Measurements from ENCODE around the gene GTF3C2. TPM values are rescaled to one million over a fixed set of nuclear protein-coding genes. Genes with fewer than 3 reads are reported as not detected.

Gene GTF3C2
- total and polyA plus RNA-seq, 2 of the 13 experiments (the other 11 are each of a cell fraction or from before 2014, with no cell fraction given), result 77.5 to 130 TPM

GRCh38 chr2:27353762-27354596 lies 2.6 kb downstream of the GTF3C2 start (continued):
- TF ChIP-seq NAIF1 (CRISPR knock-in tag; IDR thresholded peaks at IDR 0.05; ENCODE audit: borderline replicate concordance), result 0 out of 2 replicates have a peak, but pooled peaks have one; percentile 39
- no peak for TF ChIP-seq YY1 (IDR thresholded peaks at IDR 0.05; ENCODE audit: insufficient read depth, insufficient replicate concordance, low read depth, low read length)
- TF ChIP-seq ELF3 (CRISPR knock-in tag; IDR thresholded peaks at IDR 0.05), result no peak
- TF ChIP-seq GLI4 (CRISPR knock-in tag; IDR thresholded peaks at IDR 0.05; ENCODE audit: borderline replicate concordance), result peak; percentile 20; the same call in 1 of the 2 replicates
- 0 out of 2 replicates have a peak, but pooled peaks have one; percentile 15 for TF ChIP-seq ZNF414 (CRISPR knock-in tag; IDR thresholded peaks at IDR 0.05)
- peak; percentile 96 for TF ChIP-seq ZNF770 (CRISPR knock-in tag; IDR thresholded peaks at IDR 0.05)
- peak; percentile 100 for TF ChIP-seq SP5 (CRISPR knock-in tag; IDR thresholded peaks at IDR 0.05; ENCODE audit: borderline replicate concordance, low read depth)
- 0 out of 2 replicates have a peak, but pooled peaks have one; percentile 45 for TF ChIP-seq ZNF772 (CRISPR knock-in tag; IDR thresholded peaks at IDR 0.05)
- no peak for TF ChIP-seq ZNF558 (CRISPR knock-in tag; IDR thresholded peaks at IDR 0.05; ENCODE audit: borderline replicate concordance)
- TF ChIP-seq SPEN (CRISPR knock-in tag; IDR thresholded peaks at IDR 0.05; ENCODE audit: low read depth), result 0 out of 2 replicates have a peak, but pooled peaks have one; percentile 7
- peak; percentile 49 for TF ChIP-seq ARID5B (CRISPR knock-in tag; IDR thresholded peaks at IDR 0.05)
- TF ChIP-seq RBFOX2 (IDR thresholded peaks at IDR 0.05; ENCODE audit: low read depth, low read length), result no peak; the same call in 1 of the 2 replicates
- TF ChIP-seq AFF4 (CRISPR knock-in tag; IDR thresholded peaks at IDR 0.05), result peak; percentile 82
